Measurements from ENCODE around the gene CLCN4.
A peak's percentile ranks its signal among the peaks of the same experiment; 100 is the strongest.

CLCN4 gene

GRCh38 chrX:10156199-10157031 lies at the start of gene CLCN4:
Gene CLCN4 (plus strand): TSS chrX:10156975. CDS start chrX:10185033, 28,058 bp downstream.
- no peak for DNase-seq

GRCh38 chrX:10107483-10107882 lies 49.3 kb upstream of the CLCN4 start:
- DNase-seq, result no peak

GRCh38 chrX:10108288-10108687 lies 48.5 kb upstream of the CLCN4 start:
- DNase-seq, result no peak

- DNase-seq, result no peak
These were observed 47.1 kb upstream of the CLCN4 start for GRCh38 chrX:10109695-10110094.

- DNase-seq, result no peak
These were observed 46.3 kb upstream of the CLCN4 start for GRCh38 chrX:10110316-10110935.

GRCh38 chrX:10110984-10111363 lies 45.8 kb upstream of the CLCN4 start:
- no peak for DNase-seq

- no peak for DNase-seq
These were observed 45.2 kb upstream of the CLCN4 start for GRCh38 chrX:10111364-10112148.

GRCh38 chrX:10112510-10112909 lies 44.3 kb upstream of the CLCN4 start:
- DNase-seq, result no peak

- DNase-seq, result no peak
These were observed 41.7 kb upstream of the CLCN4 start for GRCh38 chrX:10115082-10115481.

GRCh38 chrX:10117301-10117700 lies 39.5 kb upstream of the CLCN4 start:
- DNase-seq, result no peak

- no peak for DNase-seq
These were observed 38.9 kb upstream of the CLCN4 start for GRCh38 chrX:10117864-10118377.

- no peak for DNase-seq
These were observed 38.2 kb upstream of the CLCN4 start for GRCh38 chrX:10118530-10118929.

GRCh38 chrX:10119399-10119990 lies 37.3 kb upstream of the CLCN4 start:
- DNase-seq, result peak; percentile 18

GRCh38 chrX:10120331-10120730 lies 36.4 kb upstream of the CLCN4 start:
- no peak for DNase-seq

GRCh38 chrX:10120828-10121227 lies 35.9 kb upstream of the CLCN4 start:
- DNase-seq, result no peak

GRCh38 chrX:10121787-10122186 lies 35.0 kb upstream of the CLCN4 start:
- no peak for DNase-seq

GRCh38 chrX:10124506-10125247 lies 32.1 kb upstream of the CLCN4 start:
- peak; percentile 40 for DNase-seq

- DNase-seq, result no peak
These were observed 31.5 kb upstream of the CLCN4 start for GRCh38 chrX:10125248-10125615.

GRCh38 chrX:10126044-10126443 lies 30.7 kb upstream of the CLCN4 start:
- no peak for DNase-seq

- DNase-seq, result no peak
These were observed 29.9 kb upstream of the CLCN4 start for GRCh38 chrX:10126834-10127233.

GRCh38 chrX:10128386-10128785 lies 28.4 kb upstream of the CLCN4 start:
- no peak for DNase-seq

GRCh38 chrX:10129229-10129628 lies 27.5 kb upstream of the CLCN4 start:
- DNase-seq, result no peak
